Activated T-helper 1 cell treated with anti-CD3 and anti-CD28 coated beads, Interleukin-12 subunit alpha, Interleukin-12 subunit beta, Interleukin-2, Interleukin-4 antibody, amounts not matched to agents 30 ng/mL and 10 ng/mL and 1 ng/mL, durations not matched to agents 14 hours and 24 hours and 36 hours (primary cell): ENCODE measurements around the gene LTBP2. TPM values are rescaled to one million over a fixed set of nuclear protein-coding genes. Genes with fewer than 3 reads are reported as not detected.

ENCODE experiments used
- DNase-seq: peaks from one replicate; pipeline ENCODE4 v3.0.0; 2021; ENCODE audit warnings: low spot score
- H3K27ac Mint-ChIP-seq: one replicate; pipeline ENCODE4 v1.8.0; 2021; ENCODE audit warnings: mild to moderate bottlenecking, mixed read lengths
- H3K27me3 Mint-ChIP-seq: one replicate; pipeline ENCODE4 v1.8.0; 2022; ENCODE audit warnings: mild to moderate bottlenecking, moderate library complexity, mixed read lengths; ENCODE audit not compliant: insufficient read depth
- H3K36me3 Mint-ChIP-seq: one replicate; pipeline ENCODE4 v1.8.0; 2021; ENCODE audit warnings: low read depth, mixed read lengths
- H3K4me1 Mint-ChIP-seq: one replicate; pipeline ENCODE4 v1.8.0; 2021; ENCODE audit warnings: low read depth, mixed read lengths
- H3K4me3 Mint-ChIP-seq: one replicate; pipeline ENCODE4 v1.8.0; 2021; ENCODE audit warnings: mild to moderate bottlenecking, moderate library complexity, mixed read lengths
- H3K9me3 Mint-ChIP-seq: one replicate; pipeline ENCODE4 v1.8.0; 2021; ENCODE audit warnings: mixed read lengths
- intact Hi-C: fragments of 100-400 bp; cut with micrococcal nuclease; formaldehyde crosslinking; loops from one replicate; pipeline ENCODE4 v1.15.1; 2024
- total RNA-seq: library from RNA; stranded (reverse); gene quantifications from 2 replicates; pipeline ENCODE4 v1.2.3, GENCODE V29; 2022

Gene LTBP2
- total RNA-seq, result 0.05 and 0.24 TPM in 2 replicates

GRCh38 chr14:74611650-74612349 is at the start of gene LTBP2:
LTBP2 (minus strand) TSS chr14:74612237; CDS start chr14:74611944, 293 bp downstream.
- H3K4me3 Mint-ChIP-seq, result peak within 1 kb of the TSS; percentile 73
- H3K4me1 Mint-ChIP-seq, result peaks cover 44% of the 10 kb centered on the region
- H3K27ac Mint-ChIP-seq, result no peak within 1 kb of the TSS
- intact Hi-C loops, result loop anchor here (1.0 kb wide), 1 partner anchor 249 kb away; no protein-coding TSS in a partner anchor
- H3K27me3 Mint-ChIP-seq, result peaks cover 48% of the 10 kb centered on the region
- H3K9me3 Mint-ChIP-seq, result no peaks in the 10 kb centered on the region
- no peaks in the 10 kb centered on the region for H3K36me3 Mint-ChIP-seq
- no peak for DNase-seq

GRCh38 chr14:74660863-74661262 is 48.8 kb upstream of the LTBP2 start:
- DNase-seq, result no peak
- Mint-ChIP-seq H3K27me3 (no peaks in the 10 kb centered on the region), H3K9me3 (no peaks in the 10 kb centered on the region), H3K27ac (no peak overlapping the region), H3K36me3 (peaks cover 29% of the 10 kb centered on the region), H3K4me1 (no peaks in the 10 kb centered on the region), H3K4me3 (no peak overlapping the region)
- intact Hi-C loops, result no loop called here

GRCh38 chr14:74660167-74660566 is 48.1 kb upstream of the LTBP2 start:
- Mint-ChIP-seq H3K4me1 (no peaks in the 10 kb centered on the region), H3K27ac (no peak overlapping the region), H3K36me3 (peaks cover 31% of the 10 kb centered on the region), H3K4me3 (no peak overlapping the region), H3K27me3 (no peaks in the 10 kb centered on the region), H3K9me3 (no peaks in the 10 kb centered on the region)
- intact Hi-C loops, result no loop called here
- DNase-seq, result no peak

GRCh38 chr14:74658535-74659131 is 46.6 kb upstream of the LTBP2 start:
- intact Hi-C loops, result no loop called here
- Mint-ChIP-seq H3K27ac (no peak overlapping the region), H3K9me3 (no peaks in the 10 kb centered on the region), H3K4me3 (no peak overlapping the region), H3K4me1 (peaks cover 4% of the 10 kb centered on the region), H3K36me3 (peaks cover 22% of the 10 kb centered on the region), H3K27me3 (no peaks in the 10 kb centered on the region)
- DNase-seq, result no peak

- Mint-ChIP-seq H3K36me3 (peaks cover 17% of the 10 kb centered on the region), H3K4me3 (no peak overlapping the region), H3K27ac (no peak overlapping the region), H3K27me3 (no peaks in the 10 kb centered on the region), H3K4me1 (peaks cover 4% of the 10 kb centered on the region), H3K9me3 (no peaks in the 10 kb centered on the region)
- no peak for DNase-seq
- intact Hi-C loops, result no loop called here
Observed at GRCh38 chr14:74656964-74657363, 44.9 kb upstream of the LTBP2 start.

GRCh38 chr14:74655599-74656395 is 43.8 kb upstream of the LTBP2 start:
- H3K27ac Mint-ChIP-seq, result no peak overlapping the region
- no peaks in the 10 kb centered on the region for H3K9me3 Mint-ChIP-seq
- DNase-seq, result no peak
- H3K4me3 Mint-ChIP-seq, result no peak overlapping the region
- H3K36me3 Mint-ChIP-seq, result peaks cover 12% of the 10 kb centered on the region
- peaks cover 11% of the 10 kb centered on the region for H3K4me1 Mint-ChIP-seq
- no peaks in the 10 kb centered on the region for H3K27me3 Mint-ChIP-seq
- intact Hi-C loops, result no loop called here

- peaks cover 12% of the 10 kb centered on the region for H3K36me3 Mint-ChIP-seq
- DNase-seq, result no peak
- peaks cover 11% of the 10 kb centered on the region for H3K4me1 Mint-ChIP-seq
- H3K27me3 Mint-ChIP-seq, result no peaks in the 10 kb centered on the region
- no peaks in the 10 kb centered on the region for H3K9me3 Mint-ChIP-seq
- intact Hi-C loops, result no loop called here
- no peak overlapping the region for H3K27ac Mint-ChIP-seq
- H3K4me3 Mint-ChIP-seq, result no peak overlapping the region
Observed at GRCh38 chr14:74654931-74655330, 42.9 kb upstream of the LTBP2 start.

GRCh38 chr14:74653386-74654138 is 41.5 kb upstream of the LTBP2 start:
- intact Hi-C loops, result no loop called here
- Mint-ChIP-seq H3K4me1 (peaks cover 11% of the 10 kb centered on the region), H3K9me3 (no peaks in the 10 kb centered on the region), H3K27ac (no peak overlapping the region), H3K4me3 (no peak overlapping the region), H3K27me3 (no peaks in the 10 kb centered on the region), H3K36me3 (peaks cover 12% of the 10 kb centered on the region)
- DNase-seq, result no peak

GRCh38 chr14:74652541-74652940 is 40.5 kb upstream of the LTBP2 start:
- Mint-ChIP-seq H3K27ac (no peak overlapping the region), H3K27me3 (no peaks in the 10 kb centered on the region), H3K36me3 (peaks cover 12% of the 10 kb centered on the region), H3K9me3 (no peaks in the 10 kb centered on the region), H3K4me3 (no peak overlapping the region), H3K4me1 (peaks cover 11% of the 10 kb centered on the region)
- DNase-seq, result no peak
- intact Hi-C loops, result no loop called here

- Mint-ChIP-seq H3K4me3 (no peak overlapping the region), H3K27ac (no peak overlapping the region), H3K9me3 (no peaks in the 10 kb centered on the region), H3K36me3 (peaks cover 3% of the 10 kb centered on the region), H3K27me3 (no peaks in the 10 kb centered on the region), H3K4me1 (peaks cover 11% of the 10 kb centered on the region)
- intact Hi-C loops, result no loop called here
- DNase-seq, result no peak
Observed at GRCh38 chr14:74650927-74651686, 39.1 kb upstream of the LTBP2 start.

- H3K27me3 Mint-ChIP-seq, result peaks cover 4% of the 10 kb centered on the region
- DNase-seq, result no peak
- no peak overlapping the region for H3K27ac Mint-ChIP-seq
- no peaks in the 10 kb centered on the region for H3K9me3 Mint-ChIP-seq
- no peaks in the 10 kb centered on the region for H3K36me3 Mint-ChIP-seq
- peaks cover 7% of the 10 kb centered on the region for H3K4me1 Mint-ChIP-seq
- intact Hi-C loops, result no loop called here
- H3K4me3 Mint-ChIP-seq, result no peak overlapping the region
Observed at GRCh38 chr14:74649673-74650072, 37.6 kb upstream of the LTBP2 start.

GRCh38 chr14:74649167-74649566 is 37.1 kb upstream of the LTBP2 start:
- no peak for DNase-seq
- H3K9me3 Mint-ChIP-seq, result no peaks in the 10 kb centered on the region
- no peak overlapping the region for H3K27ac Mint-ChIP-seq
- peaks cover 4% of the 10 kb centered on the region for H3K27me3 Mint-ChIP-seq
- H3K4me1 Mint-ChIP-seq, result peaks cover 7% of the 10 kb centered on the region
- no peak overlapping the region for H3K4me3 Mint-ChIP-seq
- H3K36me3 Mint-ChIP-seq, result no peaks in the 10 kb centered on the region
- intact Hi-C loops, result no loop called here
